ENCODE results near the gene SNX25.

DNA sequence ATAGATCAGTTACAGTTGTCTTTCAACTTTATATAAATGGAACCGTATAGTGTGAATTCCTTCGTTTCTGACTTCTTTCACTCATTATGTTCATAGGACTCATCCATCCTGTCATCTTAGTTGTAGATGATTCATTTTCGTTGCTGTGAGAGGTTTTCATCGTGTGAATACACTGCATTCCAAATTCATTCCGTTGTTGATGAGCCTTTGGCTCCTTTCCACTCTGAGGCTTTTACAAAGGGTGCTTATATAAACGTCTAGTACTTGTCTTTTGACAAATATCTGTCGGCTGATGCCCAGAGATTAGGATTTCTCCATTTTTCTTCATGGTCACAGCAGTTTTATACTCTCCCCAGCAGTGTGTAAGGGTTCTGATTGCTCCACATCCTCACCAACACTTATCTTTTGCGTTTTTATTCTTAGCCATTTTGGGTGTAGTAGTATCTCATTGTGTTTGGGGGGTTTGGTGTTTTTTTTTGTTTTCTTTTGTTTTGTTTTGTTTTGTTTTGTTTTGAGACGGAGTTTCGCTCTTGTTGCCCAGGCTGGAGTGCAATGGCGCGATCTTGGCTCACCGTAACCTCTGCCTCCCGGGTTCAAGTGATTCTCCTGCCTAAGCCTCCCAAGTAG lies 137.7 kb downstream of the SNX25 start:
- TF ChIP-seq, protein P1, sequence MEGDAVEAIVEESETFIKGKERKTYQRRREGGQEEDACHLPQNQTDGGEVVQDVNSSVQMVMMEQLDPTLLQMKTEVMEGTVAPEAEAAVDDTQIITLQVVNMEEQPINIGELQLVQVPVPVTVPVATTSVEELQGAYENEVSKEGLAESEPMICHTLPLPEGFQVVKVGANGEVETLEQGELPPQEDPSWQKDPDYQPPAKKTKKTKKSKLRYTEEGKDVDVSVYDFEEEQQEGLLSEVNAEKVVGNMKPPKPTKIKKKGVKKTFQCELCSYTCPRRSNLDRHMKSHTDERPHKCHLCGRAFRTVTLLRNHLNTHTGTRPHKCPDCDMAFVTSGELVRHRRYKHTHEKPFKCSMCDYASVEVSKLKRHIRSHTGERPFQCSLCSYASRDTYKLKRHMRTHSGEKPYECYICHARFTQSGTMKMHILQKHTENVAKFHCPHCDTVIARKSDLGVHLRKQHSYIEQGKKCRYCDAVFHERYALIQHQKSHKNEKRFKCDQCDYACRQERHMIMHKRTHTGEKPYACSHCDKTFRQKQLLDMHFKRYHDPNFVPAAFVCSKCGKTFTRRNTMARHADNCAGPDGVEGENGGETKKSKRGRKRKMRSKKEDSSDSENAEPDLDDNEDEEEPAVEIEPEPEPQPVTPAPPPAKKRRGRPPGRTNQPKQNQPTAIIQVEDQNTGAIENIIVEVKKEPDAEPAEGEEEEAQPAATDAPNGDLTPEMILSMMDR (conservative IDR thresholded peaks at IDR 0.05; ENCODE audit: low read depth in 2 of 2), result no peak
- TF ChIP-seq EZH2phosphoT487 (IDR thresholded peaks at IDR 0.05; ENCODE audit: unreplicated experiment), result no peak
- no peak for TF ChIP-seq ZNF331 (CRISPR knock-in tag; IDR thresholded peaks at IDR 0.05; ENCODE audit: low read depth)
- TF ChIP-seq EZH2 (IDR thresholded peaks at IDR 0.05; ENCODE audit: low read depth, unreplicated experiment), result no peak
- TF ChIP-seq STAT1 (IDR thresholded peaks at IDR 0.05; ENCODE audit: unreplicated experiment), result no peak
- TF ChIP-seq POLR2AphosphoS5 (IDR thresholded peaks at IDR 0.05; ENCODE audit: low read depth), result no peak
- TF ChIP-seq CREB1 (CRISPR knock-in tag; IDR thresholded peaks at IDR 0.05; ENCODE audit: low read depth), result no peak
- TF ChIP-seq, protein P2, sequence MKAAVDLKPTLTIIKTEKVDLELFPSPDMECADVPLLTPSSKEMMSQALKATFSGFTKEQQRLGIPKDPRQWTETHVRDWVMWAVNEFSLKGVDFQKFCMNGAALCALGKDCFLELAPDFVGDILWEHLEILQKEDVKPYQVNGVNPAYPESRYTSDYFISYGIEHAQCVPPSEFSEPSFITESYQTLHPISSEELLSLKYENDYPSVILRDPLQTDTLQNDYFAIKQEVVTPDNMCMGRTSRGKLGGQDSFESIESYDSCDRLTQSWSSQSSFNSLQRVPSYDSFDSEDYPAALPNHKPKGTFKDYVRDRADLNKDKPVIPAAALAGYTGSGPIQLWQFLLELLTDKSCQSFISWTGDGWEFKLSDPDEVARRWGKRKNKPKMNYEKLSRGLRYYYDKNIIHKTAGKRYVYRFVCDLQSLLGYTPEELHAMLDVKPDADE (IDR thresholded peaks at IDR 0.05), result no peak
- no peak for TF ChIP-seq JUNB (IDR thresholded peaks at IDR 0.05; ENCODE audit: unreplicated experiment)

All from GM23338 (cell line).